ENCODE data around the gene OR10J4.

GRCh38 chr1:159430985-159431384, 1.0 kb upstream of the OR10J4 start:
- TF ChIP-seq CTCF (IDR thresholded peaks at IDR 0.05; ENCODE audit: low read depth, low read length) (no peak), MAX (IDR thresholded peaks at IDR 0.05; ENCODE audit: low read depth, low read length) (no peak), POLR2A (IDR thresholded peaks at IDR 0.05; ENCODE audit: extremely low read depth, insufficient read length) (no peak), MYC (IDR thresholded peaks at IDR 0.05; ENCODE audit: low read depth, low read length) (no peak)
